ENCODE results near the gene PGGT1B. TPM values are rescaled to one million over a fixed set of nuclear protein-coding genes. Genes with fewer than 3 reads are reported as not detected.

PGGT1B gene
- total and polyA plus RNA-seq, 2 of the 8 experiments (the other 6 are each of a cell fraction or from before 2014, with no cell fraction given): 1.9 to 43.1 TPM

DNA sequence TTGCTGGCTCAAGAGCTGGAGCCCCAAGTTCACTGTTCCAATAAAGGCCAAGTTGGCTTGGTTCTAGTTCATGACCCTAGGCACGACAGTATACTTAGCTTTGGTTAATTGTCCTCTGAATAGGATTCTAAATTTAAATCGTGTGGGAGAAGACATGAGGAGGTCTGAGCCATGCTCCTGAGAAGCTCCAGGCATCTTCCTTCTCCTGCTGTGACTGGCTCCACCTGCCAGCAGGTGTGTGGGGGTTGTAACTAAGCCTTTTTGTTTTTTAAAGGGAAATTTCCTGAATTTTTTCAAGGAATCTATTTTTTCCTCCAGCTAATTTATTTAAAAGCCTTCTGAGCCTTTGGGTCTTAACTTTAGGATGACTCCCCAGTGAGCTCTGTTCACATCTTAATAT lies 72.8 kb downstream of the PGGT1B start:
- Histone ChIP-seq H3K23ac (ENCODE audit: insufficient read length) (no peak overlapping the region), H3K4me2 (ENCODE audit: insufficient read depth in 1 of 2, low read depth in 2 of 2, low read length in 2 of 2) (no peak overlapping the region), H3K27ac (ENCODE audit: low read depth, low read length) (no peak overlapping the region), H4K5ac (ENCODE audit: insufficient read length, low read depth, low read length) (no peak overlapping the region), H2BK20ac (ENCODE audit: low read length) (no peak overlapping the region), H3K27me3 (replicated peaks in 1 of 4; ENCODE audit: control insufficient read depth in 3 of 4, extremely low read depth in 1 of 4, insufficient read depth in 3 of 4, low read length in 3 of 4) (no peaks in the 10 kb centered on the region), H3K4me1 (replicated peaks in 1 of 4; ENCODE audit: control insufficient read depth in 3 of 4, insufficient read depth in 4 of 4, low read length in 3 of 4) (peaks cover 0 to 3% (median 0%) of the 10 kb centered on the region in 4 experiments; a peak in 2 of 7 replicates), H3K18ac (ENCODE audit: extremely low read depth, low read length) (no peak overlapping the region), H2BK120ac (replicated peaks; ENCODE audit: low read depth, low read length) (no peak overlapping the region), H3K79me1 (ENCODE audit: low read depth, low read length) (no peaks in the 10 kb centered on the region), H2AK5ac (ENCODE audit: low read depth, low read length) (no peak overlapping the region), H3K56ac (replicated peaks; ENCODE audit: insufficient read length, low read depth, low read length) (no peak overlapping the region), H2BK15ac (ENCODE audit: low read length) (no peak overlapping the region), H3K9me3 (ENCODE audit: insufficient read depth in 2 of 2, low read depth in 1 of 2, low read length in 1 of 2) (no peaks in the 10 kb centered on the region), H2BK12ac (ENCODE audit: low read depth, low read length) (no peak overlapping the region), H3K36me3 (ENCODE audit: control insufficient read depth in 2 of 4, insufficient read depth in 4 of 4, low read length in 3 of 4) (no peaks in the 10 kb centered on the region), H3K23me2 (ENCODE audit: low read depth, low read length) (no peaks in the 10 kb centered on the region; the same call in 1 of the 2 replicates), H4K20me1 (replicated peaks in 1 of 2; ENCODE audit: control insufficient read depth in 1 of 2, insufficient read depth in 2 of 2, low read length in 2 of 2) (no peaks in the 10 kb centered on the region), H3K4me3 (ENCODE audit: extremely low read depth in 1 of 4, insufficient read depth in 2 of 4, low read depth in 3 of 4, low read length in 4 of 4) (no peak overlapping the region), H3K4ac (replicated peaks; ENCODE audit: insufficient read length, low read depth, low read length) (no peak overlapping the region), H2AFZ (ENCODE audit: low read length) (no peak overlapping the region), H3K79me2 (ENCODE audit: control insufficient read depth in 1 of 2, insufficient read depth in 2 of 2, low read length in 2 of 2) (no peaks in the 10 kb centered on the region), H3K14ac (ENCODE audit: insufficient read length) (no peak overlapping the region), H2BK5ac (ENCODE audit: low read depth, low read length) (no peak overlapping the region), H3K9ac (replicated peaks in 1 of 4; ENCODE audit: extremely low read depth in 1 of 4, low read depth in 3 of 4, low read length in 3 of 4) (no peak overlapping the region), H4K91ac (replicated peaks; ENCODE audit: insufficient read length, low read length) (no peak overlapping the region), H4K8ac (ENCODE audit: extremely low read depth, insufficient read depth, low read length) (no peak overlapping the region)
- no peak for DNase-seq (ENCODE audit: low read depth in 1 of 2, low spot score in 2 of 2)
- FAIRE-seq: no peak
- TF ChIP-seq RAD21 (IDR thresholded peaks at IDR 0.05 in 1 of 2, conservative IDR thresholded peaks at IDR 0.05 in 1 of 2; ENCODE audit: low read depth in 2 of 2, low read length in 2 of 2) (no peak), CHD1 (IDR thresholded peaks at IDR 0.05; ENCODE audit: low read depth, low read length) (no peak)
- CTCF ChIA-PET (ENCODE audit: partially characterized antibody): interaction anchor here (0.6 to 2.2 kb wide), 4 partner anchors 10 to 92 kb away, joined by 3 to 11 read pairs (median 4); no protein-coding TSS in a partner anchor
- POLR2A ChIA-PET (ENCODE audit: partially characterized antibody): interaction anchor here (1.2 kb wide), 1 partner anchor 11 kb away, joined by 3 read pairs; no protein-coding TSS in a partner anchor
- WGBS, 2 experiments (ENCODE audit: extremely low coverage in 1 of 2, insufficient coverage in 1 of 2, insufficient read length in 1 of 2, insufficient replicate concordance in 2 of 2, low coverage in 1 of 2, low lambda C conversion rate in 2 of 2, missing lambda C conversion rate in 1 of 2): 59% methylated on average over 2 of the region's 2 CpGs; no CpG with 5 or more reads in 1 of the 2 experiments

Measured in H1 (cell line).